Heart left ventricle (tissue), 13 donors: ENCODE data around the gene PHACTR3.

Experiments used
- CTCF ChIP-seq, 12 donors: fragments of 200-600 bp; sonication (generic) in 4 of 12; IDR thresholded peaks; one replicate each; pipeline versions ENCODE4 v1.5.0 to v1.8.0; 2018 to 2022; ENCODE audit warnings: antibody characterized with exemption in 12 of 12, mild to moderate bottlenecking in 5 of 12
- POLR2A ChIP-seq, 2 donors: fragments of 450-650 bp; IDR thresholded peaks; one replicate each; pipeline ENCODE4 v1.6.1; 2017; ENCODE audit warnings: antibody characterized with exemption in 2 of 2, mild to moderate bottlenecking in 2 of 2, moderate library complexity in 2 of 2
- donor health status: ischemic (EF 13 %, LVEDD 7.1; RV severe dilation, severe dysfunction).
- donor health status: DM: no; HTN: yes; CAD: no.
- donor health status: DM: no; HTN: no; CAD: no.
- donor health status: ischemic (EF 25% LVEDD 6.9; RV normal size, moderate dysfunction).
- donor health status: ischemic (EF 25% LVEDD 5.7; RV mildly dilated, moderate dysfunction).
- donor health status: ischemic (EF 35%, LVEDD 5.7; RV mildly dilated, moderate dysfunction).
- donor health status: nonischemic (EF 11% LVEDD 7.7; RV severe dilation, severe dysfunction).
- donor health status: DM: yes; HTN: yes; CAD: no.
- donor health status: PGD.
- donor health status: ischemic (EF 29% LVEDD 5.4; RV normal size, mild dysfunction).
- donor health status: nonischemic (EF 23%, LVEDD 6.1; RV moderate dilation, normal function).

- TF ChIP-seq CTCF (IDR thresholded peaks at IDR 0.05): no peak
- TF ChIP-seq POLR2A (IDR thresholded peaks at IDR 0.05): no peak
Measured at GRCh38 chr20:59764037-59764436, 159.7 kb downstream of the PHACTR3 start.
